Lung microvascular endothelial cell (primary cell): ENCODE results near the gene GNAL. TPM values are rescaled to one million over a fixed set of nuclear protein-coding genes. Genes with fewer than 3 reads are reported as not detected.

Source experiments
- DNase-seq, 2 donors: peaks; one replicate each; pipeline versions ENCODE4 v3.0.0 to v3.0.0-alpha.2; 2010; ENCODE audit warnings: low read depth in 2 of 2
- total RNA-seq: library from RNA; depleted of rRNA; stranded (reverse); fragments of >200 nt; gene quantifications from 2 replicates; pipeline ENCODE4 v1.2.1, GENCODE V29; 2014

The GNAL gene
- total RNA-seq, 1 donor from 2014 or later: under 0.01 TPM

DNA sequence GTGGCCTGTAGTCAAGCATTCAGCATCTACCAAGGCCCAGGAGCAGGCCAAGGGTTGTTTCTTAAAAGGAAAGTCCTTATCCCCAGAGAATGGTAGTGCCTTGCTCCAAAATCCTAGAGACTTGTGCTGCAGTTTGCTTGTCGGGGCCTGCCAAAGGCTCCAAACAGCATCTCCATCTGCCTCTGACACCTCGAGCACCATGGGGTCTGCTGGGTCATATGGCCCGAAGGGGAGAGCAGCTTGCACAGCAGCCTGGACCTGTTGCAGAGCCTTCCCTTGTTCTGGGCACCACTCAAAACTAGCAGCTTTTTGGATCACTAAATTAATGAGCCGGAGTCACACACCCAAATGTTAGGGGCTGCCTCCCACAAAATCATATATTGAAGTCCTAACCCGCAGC, 35.7 kb downstream of the GNAL start:
- DNase-seq: no peak

- no peak for DNase-seq
Observed at GRCh38 chr18:11726556-11726955, 37.5 kb downstream of the GNAL start.

- DNase-seq: peak; percentile 12 to 16
Observed at GRCh38 chr18:11728249-11728648, 39.2 kb downstream of the GNAL start.

- DNase-seq: no peak
Observed at GRCh38 chr18:11729556-11729955, 40.5 kb downstream of the GNAL start.

DNA sequence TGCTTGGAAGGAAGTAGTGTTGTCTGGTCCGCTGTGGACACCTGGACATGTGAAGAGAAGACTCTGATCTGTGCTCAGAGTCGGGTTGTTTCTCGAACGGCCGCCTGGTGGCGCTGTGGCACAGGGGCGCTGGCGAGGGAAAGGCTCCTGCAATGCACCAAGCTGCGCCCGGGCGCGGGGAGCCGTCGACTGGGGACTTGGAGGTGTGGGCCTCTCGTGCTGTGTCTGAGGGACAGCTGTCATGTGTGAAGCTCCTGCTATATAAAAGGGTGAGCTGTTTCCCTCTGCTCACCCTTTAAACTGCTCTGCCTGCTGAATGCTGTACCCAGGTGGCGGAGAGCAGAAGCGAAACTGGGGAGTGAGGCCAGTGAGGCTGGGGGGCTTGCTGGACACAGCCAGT, 44.0 kb downstream of the GNAL start:
- DNase-seq: peak; percentile 69 to 80

DNA sequence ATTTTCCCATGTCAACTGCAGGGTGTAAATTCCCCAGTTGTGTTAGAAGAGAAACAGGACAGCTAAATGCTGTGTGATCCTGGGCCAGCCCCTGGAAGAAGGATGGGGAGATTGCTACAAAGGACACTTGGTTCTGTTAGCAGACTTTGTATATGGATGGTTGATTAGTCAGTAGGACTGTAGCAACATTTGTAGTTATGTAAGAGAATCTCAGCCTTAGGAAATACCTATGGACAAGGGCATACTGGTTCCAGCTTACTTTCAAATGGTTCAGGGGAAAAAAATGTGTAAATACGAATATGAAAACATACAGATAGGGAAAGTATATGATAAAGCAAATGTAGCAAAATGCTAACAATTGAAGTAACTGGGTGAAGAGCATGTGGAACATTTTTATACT, 47.6 kb downstream of the GNAL start:
- no peak for DNase-seq

- no peak for DNase-seq
Observed at GRCh38 chr18:11739893-11740292, 50.8 kb downstream of the GNAL start.

DNA sequence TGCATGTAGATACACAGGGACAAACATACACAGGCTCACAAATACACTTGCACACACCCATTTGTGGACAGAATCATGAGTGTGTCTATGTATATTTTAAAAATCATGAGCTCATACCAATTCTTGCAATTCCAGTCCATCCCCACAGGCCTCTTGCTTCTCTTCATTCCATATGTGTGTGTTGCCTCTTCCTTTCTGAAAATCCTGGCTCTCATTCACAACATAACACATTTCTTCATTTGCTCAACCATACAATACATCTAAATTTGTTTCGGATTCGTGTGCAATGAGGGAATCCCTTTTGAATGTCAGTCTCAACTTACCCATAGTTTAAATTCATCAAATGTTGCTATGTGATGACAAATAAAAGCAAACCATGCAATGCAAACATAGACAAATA, 51.4 kb downstream of the GNAL start:
- DNase-seq: no peak

DNA sequence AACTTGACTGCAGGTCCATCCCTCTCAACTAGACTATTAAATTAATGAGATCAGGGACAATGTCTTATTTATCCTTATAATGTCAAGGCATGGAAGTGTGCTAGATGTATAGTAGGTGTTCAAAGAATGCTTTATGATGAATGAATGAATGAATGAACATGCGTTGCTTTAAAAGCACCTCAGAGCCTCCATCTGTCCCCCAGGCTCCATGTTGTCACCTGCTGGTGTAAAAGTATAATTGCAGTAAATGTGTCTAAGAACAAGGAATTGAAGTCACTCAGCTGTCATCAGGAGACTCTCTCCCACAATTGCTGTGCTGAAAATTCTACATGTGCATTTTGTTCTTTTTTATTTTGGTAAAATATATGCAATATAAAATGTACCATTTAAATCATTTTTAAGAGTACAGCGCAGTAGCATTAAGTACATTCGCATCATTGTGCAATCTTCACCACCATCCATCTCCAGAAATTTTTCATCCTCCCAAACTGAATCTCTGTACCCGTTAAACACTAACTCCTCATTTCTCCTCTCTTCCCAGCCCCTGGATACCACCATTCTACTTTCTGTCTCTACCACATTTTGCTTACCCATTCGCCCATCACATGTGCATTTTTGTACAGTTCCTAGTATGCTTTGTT, 52.6 kb downstream of the GNAL start:
- peak; percentile 12 to 20 for DNase-seq

DNA sequence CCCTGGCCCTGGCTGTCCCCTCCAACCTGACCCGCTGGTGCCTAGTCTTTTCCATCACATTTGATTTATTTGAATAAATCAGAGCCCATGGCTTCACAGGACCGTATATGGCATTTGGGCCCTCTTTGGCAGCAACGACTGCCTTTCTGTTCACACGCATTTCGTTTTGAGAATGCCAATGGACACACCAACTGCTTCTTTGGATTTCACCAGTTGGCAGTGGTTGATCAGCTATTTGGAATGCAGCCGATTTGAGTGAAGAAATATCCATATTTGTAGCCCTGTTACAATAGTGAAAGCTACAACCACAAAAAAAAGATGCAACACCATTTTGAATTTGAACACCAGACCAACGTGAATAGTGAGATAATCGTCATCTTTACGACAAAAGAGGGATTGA, 56.5 kb downstream of the GNAL start:
- DNase-seq: no peak

DNA sequence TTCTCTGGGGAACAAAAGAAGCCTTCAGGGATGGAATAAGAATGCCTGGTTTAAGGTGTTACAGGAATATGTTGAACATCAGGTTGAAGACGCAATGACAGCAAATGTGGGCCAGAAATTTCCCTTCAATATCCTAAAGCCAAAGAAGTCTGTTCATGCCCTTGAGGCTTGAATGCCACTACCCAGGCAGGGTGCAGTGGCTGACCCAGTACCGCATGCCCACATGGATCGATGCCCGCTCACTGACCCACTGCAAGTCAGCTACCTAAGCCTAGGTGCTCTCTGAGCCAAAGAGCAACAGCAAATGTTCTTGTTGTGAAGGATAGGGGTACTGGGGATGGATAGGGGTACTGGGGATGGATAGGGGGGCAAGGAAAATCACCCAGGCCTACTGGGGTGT, 58.2 kb downstream of the GNAL start:
- no peak for DNase-seq

- no peak for DNase-seq
Observed at GRCh38 chr18:11747731-11748130, 58.7 kb downstream of the GNAL start.

DNA sequence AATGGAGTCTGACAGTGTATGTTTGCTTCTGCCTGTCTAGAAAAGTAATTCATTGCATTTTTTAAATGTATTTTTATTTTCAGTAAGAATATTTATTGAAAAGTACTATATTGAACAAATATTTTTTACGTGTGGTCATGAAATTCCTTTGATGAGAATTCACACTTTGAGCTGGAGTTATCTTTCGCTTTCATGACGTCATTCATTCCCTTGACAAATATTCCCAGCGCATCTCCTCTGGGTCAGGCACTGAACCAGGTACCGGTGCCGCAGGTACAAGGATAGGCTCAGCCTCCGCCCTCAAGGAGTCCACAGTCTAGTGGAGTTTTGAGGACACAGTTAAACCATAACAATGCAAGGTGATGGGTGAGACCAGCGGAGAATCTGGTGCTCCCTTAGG, 60.2 kb downstream of the GNAL start:
- DNase-seq: no peak

DNA sequence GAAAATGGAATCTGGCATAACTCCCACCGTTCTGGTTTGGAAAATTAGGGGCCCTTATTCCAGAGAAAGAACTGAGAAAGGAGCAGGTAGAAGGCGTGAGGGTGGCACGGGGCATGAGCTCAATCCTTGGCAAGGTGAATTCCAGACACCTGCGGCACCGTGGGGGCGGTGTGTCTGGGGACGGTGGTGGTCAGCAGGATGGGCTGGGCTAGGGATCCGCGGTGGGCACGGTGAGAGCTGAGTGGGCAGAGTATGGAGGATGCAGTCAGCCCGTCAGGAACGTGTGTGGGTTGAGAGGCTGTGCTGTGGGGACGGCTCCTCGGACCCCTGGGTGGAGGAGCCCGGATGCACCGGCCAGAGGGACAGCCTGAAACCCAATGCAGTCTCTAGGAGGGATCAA, 61.1 kb downstream of the GNAL start:
- DNase-seq: no peak

GRCh38 chr18:11750581-11751310, 61.7 kb downstream of the GNAL start:
- DNase-seq: no peak

DNA sequence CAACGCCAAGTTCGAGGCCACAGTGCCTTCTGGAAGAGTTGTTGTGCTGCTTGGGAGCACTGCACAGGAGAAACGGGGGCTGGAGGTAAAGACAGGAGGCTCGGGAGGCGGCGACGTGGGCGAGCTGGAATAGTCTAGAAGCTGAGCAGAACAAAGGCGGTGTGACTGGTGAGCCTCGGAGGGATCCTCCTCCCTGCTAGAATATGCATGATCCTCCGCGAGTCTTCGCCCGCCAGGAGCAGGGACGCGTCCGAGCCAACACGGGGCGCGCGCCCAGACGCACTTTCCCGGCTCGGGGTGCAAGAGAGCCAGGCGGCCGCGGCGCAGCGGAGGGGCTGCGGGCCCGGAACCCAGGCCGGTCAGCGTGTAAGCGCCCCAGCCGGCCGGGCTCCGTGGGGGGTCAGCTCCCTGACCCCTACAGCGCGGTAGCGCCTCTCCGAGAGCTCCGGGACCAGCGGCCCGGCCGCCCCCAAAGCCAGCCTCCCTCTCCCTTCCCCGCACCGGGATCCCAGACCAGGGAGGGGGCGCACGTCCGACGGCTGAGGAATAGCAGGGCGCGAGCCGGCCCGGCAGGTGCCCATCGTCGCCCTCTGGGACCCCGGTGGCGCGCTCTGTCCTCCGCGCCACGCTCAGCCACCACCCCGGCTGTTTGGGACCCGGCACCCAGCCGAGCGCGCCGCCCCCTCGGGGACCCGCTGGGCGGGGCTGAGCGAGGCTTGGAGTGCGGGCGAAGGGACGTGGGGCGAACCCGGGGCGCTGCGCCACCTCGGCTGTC, 62.5 kb downstream of the GNAL start:
- no peak for DNase-seq

GRCh38 chr18:11752116-11752911, 63.2 kb downstream of the GNAL start:
- peak; percentile 30 to 32 for DNase-seq

- DNase-seq: no peak
Observed at GRCh38 chr18:11754979-11755378, 65.9 kb downstream of the GNAL start.

DNA sequence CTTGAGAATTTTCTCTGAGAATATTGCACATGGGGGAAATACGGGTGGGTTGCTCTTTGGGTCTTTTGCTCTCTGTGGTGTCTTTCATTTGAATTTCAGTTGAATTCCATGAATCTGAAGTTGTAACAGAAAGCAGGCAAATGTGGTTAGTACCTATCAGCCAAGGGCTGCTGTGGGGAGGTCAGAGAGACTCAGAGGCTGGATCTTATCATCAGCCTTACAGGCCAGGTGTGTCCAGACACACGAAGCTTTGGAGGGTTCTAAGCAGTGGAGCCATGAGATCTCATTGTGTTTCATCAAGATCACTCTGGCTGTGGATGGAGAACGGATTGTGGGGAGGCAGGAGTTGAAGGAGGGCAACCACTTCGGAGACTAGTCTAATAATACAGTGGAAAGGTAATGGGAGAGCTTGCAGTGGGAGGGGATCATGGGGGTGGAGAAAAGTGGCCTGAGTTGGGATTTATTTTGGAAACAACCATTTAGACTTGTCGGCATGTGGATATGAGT, 68.1 kb downstream of the GNAL start:
- no peak for DNase-seq

GRCh38 chr18:11759456-11759855, 70.4 kb downstream of the GNAL start:
- no peak for DNase-seq

GRCh38 chr18:11760498-11761167, 71.6 kb downstream of the GNAL start:
- no peak for DNase-seq
